Measurements from ENCODE around the gene LRFN3.
A peak's percentile ranks its signal among the peaks of the same experiment; 100 is the strongest.
"Not testable (repeated sequence)": the region's sequence is repeated elsewhere in the genome, so short reads cannot be mapped to it uniquely, and the experiment has no call there.

LRFN3 gene

GRCh38 chr19:35975608-35976214 is 39.5 kb downstream of the LRFN3 start:
- TF ChIP-seq, protein P1, sequence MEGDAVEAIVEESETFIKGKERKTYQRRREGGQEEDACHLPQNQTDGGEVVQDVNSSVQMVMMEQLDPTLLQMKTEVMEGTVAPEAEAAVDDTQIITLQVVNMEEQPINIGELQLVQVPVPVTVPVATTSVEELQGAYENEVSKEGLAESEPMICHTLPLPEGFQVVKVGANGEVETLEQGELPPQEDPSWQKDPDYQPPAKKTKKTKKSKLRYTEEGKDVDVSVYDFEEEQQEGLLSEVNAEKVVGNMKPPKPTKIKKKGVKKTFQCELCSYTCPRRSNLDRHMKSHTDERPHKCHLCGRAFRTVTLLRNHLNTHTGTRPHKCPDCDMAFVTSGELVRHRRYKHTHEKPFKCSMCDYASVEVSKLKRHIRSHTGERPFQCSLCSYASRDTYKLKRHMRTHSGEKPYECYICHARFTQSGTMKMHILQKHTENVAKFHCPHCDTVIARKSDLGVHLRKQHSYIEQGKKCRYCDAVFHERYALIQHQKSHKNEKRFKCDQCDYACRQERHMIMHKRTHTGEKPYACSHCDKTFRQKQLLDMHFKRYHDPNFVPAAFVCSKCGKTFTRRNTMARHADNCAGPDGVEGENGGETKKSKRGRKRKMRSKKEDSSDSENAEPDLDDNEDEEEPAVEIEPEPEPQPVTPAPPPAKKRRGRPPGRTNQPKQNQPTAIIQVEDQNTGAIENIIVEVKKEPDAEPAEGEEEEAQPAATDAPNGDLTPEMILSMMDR (IDR thresholded peaks at IDR 0.05; ENCODE audit: insufficient read depth, low read depth, low read length, missing control alignments): no peak
- no peak for DNase-seq (ENCODE audit: low read depth)
- H3K4me3 ChIP-seq (ENCODE audit: low read depth, low read length): no peak overlapping the region

DNA sequence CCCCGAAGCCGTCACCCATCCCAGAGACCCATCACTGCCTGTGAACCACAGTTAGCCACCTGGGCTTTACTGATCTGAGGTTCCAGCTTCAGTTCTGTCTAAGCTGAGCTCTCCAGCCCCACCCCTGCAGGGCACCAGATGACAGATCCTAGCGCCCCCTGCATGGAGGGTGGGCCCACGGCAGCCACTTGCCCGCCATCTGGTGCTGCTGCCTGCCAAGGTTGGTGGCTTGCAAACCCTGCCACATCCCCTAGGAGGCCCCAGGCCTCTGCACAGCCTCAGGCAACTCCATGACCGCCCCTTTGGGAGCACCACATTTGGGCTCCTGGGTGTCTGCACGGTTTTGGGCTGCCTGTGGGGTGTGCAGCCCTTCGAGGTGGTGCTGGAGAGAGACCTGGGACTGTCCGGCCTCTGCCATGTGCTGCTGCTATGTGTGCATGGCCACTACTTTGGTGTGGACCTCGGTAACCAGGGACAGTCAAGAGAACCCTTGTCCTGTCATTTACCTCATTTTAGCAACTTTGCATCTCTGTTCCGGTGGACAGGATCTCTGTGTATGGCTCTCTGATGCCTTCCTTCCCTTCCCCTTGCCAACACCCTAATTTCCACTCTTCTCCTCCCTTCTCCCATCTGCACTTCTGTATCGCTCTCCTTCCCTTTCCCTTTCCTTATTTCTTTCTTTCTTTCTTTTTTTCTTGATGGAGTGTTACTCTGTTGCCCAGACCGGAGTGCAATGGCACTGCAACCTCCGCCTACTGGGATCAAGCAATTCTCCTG is 41.5 kb downstream of the LRFN3 start:
- no peak overlapping the region for H3K4me3 ChIP-seq (ENCODE audit: low read depth, low read length)
- DNase-seq (ENCODE audit: low read depth): peak; percentile 59
- TF ChIP-seq, protein P1 (IDR thresholded peaks at IDR 0.05; ENCODE audit: insufficient read depth, low read depth, low read length, missing control alignments): peak; percentile 28

DNA sequence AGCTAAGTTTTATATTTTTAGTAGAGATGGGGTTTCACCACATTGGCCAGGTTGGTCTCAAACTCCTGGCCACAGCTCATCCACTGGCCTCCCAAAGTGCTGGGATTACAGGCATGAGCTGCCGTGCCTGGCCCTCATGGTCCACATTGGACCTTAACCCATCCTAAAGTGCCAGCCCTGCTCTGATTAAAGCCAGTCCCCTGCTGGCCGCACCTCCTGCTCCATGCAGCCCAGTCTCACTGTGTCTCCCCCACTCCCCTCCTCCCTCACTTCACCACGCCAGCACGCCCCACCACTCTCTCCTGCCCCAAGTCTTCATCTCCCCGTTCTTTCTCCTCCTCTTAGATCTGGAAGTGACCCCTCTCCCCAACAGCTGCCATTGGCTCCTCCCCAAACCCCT is 42.1 kb downstream of the LRFN3 start:
- TF ChIP-seq, protein P1 (IDR thresholded peaks at IDR 0.05; ENCODE audit: insufficient read depth, low read depth, low read length, missing control alignments): no peak
- no peak for DNase-seq (ENCODE audit: low read depth)
- H3K4me3 ChIP-seq (ENCODE audit: low read depth, low read length): no peak overlapping the region

- TF ChIP-seq, protein P1 (IDR thresholded peaks at IDR 0.05; ENCODE audit: insufficient read depth, low read depth, low read length, missing control alignments): no peak
- DNase-seq (ENCODE audit: low read depth): no peak
- no peak overlapping the region for H3K4me3 ChIP-seq (ENCODE audit: low read depth, low read length)
These were observed 42.7 kb downstream of the LRFN3 start for GRCh38 chr19:35978832-35979365.

DNA sequence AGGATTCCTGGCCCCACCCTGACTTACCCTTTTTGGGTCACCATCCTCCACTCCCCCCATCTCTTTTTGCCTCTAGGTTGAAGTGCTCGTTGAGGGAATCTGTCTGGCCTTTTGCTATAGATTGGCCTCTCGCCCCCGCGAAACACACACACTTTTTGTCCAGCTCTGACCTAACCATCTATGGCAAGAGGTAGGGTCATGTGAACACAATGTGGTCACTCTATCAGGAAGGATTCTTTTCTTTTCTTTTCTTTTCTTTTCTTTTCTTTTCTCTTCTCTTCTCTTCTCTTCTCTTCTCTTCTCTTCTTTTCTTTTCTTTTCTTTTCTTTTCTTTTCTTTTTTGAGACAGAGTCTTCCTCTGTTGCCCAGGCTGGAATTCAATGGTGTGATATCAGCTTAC is 44.8 kb downstream of the LRFN3 start:
- not testable (repeated sequence) for DNase-seq (ENCODE audit: low read depth); H3K4me3 ChIP-seq (ENCODE audit: low read depth, low read length)

DNA sequence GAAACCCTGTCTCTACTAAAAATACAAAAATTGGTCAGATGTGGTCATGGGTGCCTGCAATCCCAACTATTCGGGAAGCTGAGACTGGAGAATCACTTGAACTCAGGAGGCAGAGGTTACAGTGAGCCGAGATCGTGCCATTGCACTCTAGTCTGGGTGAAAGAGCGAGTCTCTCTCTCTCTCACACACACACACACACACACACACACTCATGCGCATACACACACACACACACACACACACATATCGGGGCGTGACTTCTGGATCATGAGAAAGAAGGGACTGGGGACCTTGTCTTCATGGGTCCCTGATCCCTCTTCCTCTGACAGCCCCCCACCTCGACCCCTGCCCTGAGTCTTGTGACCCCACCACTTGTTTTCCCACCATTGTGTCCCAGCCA is 47.0 kb downstream of the LRFN3 start:
- TF ChIP-seq, protein P1 (IDR thresholded peaks at IDR 0.05; ENCODE audit: insufficient read depth, low read depth, low read length, missing control alignments): no peak
- DNase-seq (ENCODE audit: low read depth): no peak
- H3K4me3 ChIP-seq (ENCODE audit: low read depth, low read length): no peak overlapping the region

GRCh38 chr19:35986111-35986510 is 49.9 kb downstream of the LRFN3 start:
- TF ChIP-seq, protein P1 (IDR thresholded peaks at IDR 0.05; ENCODE audit: insufficient read depth, low read depth, low read length, missing control alignments): no peak
- no peak for DNase-seq (ENCODE audit: low read depth)
- no peak overlapping the region for H3K4me3 ChIP-seq (ENCODE audit: low read depth, low read length)

Data from GM12865 (cell line).